NB4 (cell line): ENCODE results near the gene GALNT18.
A peak's percentile ranks its signal among the peaks of the same experiment; 100 is the strongest.

Experiments
- DNase-seq: peaks from one replicate; pipeline ENCODE4 v3.0.0; 2010; ENCODE audit warnings: low read depth
- H3K4me3 ChIP-seq: one replicate; pipeline ENCODE4 v1.5.1; 2011; ENCODE audit warnings: mild to moderate bottlenecking, low read depth, low read length, moderate library complexity
- MYC ChIP-seq: IDR thresholded peaks from 2 replicates; pipeline ENCODE4 v1.6.1; 2011; ENCODE audit warnings: low read depth, low read length
- POLR2A ChIP-seq: IDR thresholded peaks from 2 replicates; pipeline ENCODE4 v1.6.1; 2011; ENCODE audit warnings: mild to moderate bottlenecking; ENCODE audit not compliant: insufficient read length; ENCODE audit errors: extremely low read depth
- TF ChIP-seq, protein P1 (sequence below): IDR thresholded peaks from 2 replicates; pipeline ENCODE4 v1.6.1; 2011; ENCODE audit warnings: low read depth, low read length
- TF ChIP-seq, protein P2 (sequence below): IDR thresholded peaks from one replicate; pipeline ENCODE4 v1.5.1; 2012; ENCODE audit warnings: low read depth, low read length

Gene GALNT18

DNA sequence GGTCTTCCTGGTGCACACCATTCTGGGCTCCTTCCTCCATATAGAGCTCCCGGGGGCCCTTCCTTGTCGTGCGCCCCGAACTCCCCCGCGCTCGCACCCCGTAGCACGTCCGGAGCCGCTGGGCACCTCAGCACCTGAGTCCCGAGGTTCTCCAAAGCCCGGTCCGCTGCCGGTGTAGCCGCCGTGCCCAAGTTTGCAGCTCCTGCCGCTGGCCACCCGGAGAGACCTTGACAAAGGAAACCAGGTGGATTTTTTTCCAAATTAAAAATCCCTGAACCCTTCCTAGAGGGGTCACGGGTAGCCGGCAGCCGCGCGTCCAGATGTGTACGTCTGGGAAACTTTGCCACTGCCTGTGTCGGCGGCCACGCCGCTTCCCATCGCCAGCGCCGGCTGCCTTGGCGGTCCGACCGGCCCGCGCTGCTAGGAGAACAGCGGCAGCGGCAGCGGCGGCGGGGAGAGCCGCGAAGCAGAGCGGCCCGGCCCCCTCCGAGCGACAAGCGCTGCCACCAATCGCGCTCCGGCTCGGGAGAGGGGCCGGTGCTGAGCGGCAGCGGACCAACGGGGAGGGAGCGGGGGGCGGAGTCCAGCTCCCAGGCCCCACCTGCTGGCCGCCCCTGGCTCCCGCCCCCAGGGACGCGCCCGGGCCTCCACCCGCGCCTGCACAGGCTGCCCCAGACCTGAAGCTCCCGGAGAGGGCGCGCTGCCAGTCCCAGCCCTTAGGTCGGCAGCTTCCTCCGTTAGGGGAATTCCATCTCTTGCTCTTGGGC is at the start of gene GALNT18:
GALNT18 (minus strand) TSS at position 433 of the 767 bp plus-strand sequence.
- DNase-seq = peak; percentile 89
- TF ChIP-seq, protein P1, sequence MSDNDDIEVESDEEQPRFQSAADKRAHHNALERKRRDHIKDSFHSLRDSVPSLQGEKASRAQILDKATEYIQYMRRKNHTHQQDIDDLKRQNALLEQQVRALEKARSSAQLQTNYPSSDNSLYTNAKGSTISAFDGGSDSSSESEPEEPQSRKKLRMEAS = no peak
- no peak for TF ChIP-seq POLR2A
- TF ChIP-seq, protein P2, sequence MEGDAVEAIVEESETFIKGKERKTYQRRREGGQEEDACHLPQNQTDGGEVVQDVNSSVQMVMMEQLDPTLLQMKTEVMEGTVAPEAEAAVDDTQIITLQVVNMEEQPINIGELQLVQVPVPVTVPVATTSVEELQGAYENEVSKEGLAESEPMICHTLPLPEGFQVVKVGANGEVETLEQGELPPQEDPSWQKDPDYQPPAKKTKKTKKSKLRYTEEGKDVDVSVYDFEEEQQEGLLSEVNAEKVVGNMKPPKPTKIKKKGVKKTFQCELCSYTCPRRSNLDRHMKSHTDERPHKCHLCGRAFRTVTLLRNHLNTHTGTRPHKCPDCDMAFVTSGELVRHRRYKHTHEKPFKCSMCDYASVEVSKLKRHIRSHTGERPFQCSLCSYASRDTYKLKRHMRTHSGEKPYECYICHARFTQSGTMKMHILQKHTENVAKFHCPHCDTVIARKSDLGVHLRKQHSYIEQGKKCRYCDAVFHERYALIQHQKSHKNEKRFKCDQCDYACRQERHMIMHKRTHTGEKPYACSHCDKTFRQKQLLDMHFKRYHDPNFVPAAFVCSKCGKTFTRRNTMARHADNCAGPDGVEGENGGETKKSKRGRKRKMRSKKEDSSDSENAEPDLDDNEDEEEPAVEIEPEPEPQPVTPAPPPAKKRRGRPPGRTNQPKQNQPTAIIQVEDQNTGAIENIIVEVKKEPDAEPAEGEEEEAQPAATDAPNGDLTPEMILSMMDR = no peak
- TF ChIP-seq MYC = no peak
- H3K4me3 ChIP-seq = no peak within 1 kb of the TSS

DNA sequence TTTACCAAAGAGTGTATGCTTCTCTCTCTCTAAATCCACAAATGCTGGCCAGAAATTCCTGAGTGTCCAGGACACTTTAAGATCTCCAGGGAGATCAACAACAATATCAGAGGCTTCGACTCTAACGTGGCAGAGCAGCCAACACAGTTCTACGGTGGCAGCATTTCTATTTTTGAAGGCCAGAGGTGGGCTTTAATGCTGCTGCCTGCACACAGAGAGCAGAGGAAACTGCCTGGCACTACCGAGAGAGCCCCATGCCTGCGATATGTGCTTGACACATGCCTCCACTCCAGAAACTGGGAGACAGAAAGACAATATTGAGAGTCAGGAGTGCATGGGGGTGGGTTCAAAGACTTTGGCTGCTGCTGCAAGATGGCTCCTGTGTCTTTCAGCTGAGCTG is 48.8 kb upstream of the GALNT18 start:
- H3K4me3 ChIP-seq = no peak overlapping the region
- TF ChIP-seq MYC (no peak), POLR2A (no peak)
- TF ChIP-seq, protein P1 = no peak
- TF ChIP-seq, protein P2 = no peak
- DNase-seq = no peak

DNA sequence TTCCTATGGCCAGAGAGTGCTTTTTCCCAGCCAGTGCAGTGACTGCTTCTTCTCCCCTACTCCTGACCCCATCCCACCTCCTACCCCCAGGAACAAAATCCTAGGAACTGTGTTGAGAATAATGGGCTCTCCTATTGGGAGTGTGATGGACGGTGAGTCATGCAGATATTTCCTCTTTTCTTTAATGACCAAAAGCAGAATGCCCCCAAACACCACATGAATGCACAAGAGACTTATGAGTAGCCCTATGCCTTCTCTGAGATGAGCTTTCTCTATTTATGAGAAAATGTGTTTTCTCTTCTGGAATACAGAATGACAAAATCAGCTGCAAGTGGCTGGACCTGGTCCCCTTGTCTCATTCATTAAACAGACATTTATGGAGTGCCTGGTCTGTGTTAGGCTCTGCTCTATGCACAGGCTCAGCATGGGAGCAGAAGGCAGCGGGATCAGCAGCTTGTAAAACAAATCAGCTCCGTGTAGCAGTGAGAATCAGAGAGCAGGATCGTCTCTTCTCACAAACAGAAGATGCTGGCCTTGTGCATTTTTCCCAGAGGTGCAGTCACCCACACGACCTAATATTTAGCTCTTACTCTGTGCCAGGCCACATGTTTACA is 47.5 kb upstream of the GALNT18 start:
- TF ChIP-seq, protein P1 = no peak
- TF ChIP-seq, protein P2 = no peak
- TF ChIP-seq MYC = no peak
- no peak for TF ChIP-seq POLR2A
- DNase-seq = peak; percentile 1
- no peak overlapping the region for H3K4me3 ChIP-seq

DNA sequence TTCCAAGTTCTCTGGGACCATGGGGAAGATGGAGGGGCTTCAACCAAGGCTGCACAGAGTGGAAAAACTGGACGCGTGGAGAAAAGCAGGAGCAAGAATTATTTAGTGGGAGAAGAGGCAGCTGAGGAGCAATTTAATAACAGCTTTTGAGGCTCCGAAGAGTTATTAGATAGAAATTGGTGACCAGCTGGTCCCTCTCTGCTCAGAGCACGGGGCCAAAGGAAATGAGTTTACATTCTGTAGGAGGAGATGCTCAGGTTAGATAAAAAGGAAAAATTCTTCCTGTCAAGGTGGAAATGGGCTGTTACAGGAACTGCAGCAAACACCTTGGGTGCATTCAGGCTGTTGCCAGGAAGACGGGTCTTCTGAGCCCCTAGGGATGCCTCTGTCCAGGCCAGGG is 47.0 kb upstream of the GALNT18 start:
- TF ChIP-seq, protein P1 = no peak
- no peak for TF ChIP-seq POLR2A
- no peak for TF ChIP-seq MYC
- TF ChIP-seq, protein P2 = no peak
- DNase-seq = no peak
- H3K4me3 ChIP-seq = no peak overlapping the region

DNA sequence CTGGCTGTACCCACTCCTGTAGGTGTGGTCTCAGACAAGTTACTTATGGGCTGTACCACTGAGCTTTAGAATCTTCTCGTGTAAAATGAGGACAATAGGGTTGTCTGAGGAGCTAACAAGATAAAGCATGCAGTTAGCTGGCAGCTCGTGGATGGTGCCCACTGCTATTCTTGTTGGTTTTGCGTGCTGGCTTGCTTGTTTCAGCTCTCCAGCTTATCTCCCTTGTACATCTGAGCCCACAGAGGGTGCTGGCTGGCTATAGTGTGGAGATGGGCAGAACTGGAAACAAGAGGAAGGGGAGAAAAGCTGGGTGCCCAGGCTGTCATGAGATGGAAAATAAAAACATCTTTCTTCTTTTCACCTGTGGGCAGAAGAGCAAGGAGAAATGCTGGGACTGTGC is 46.5 kb upstream of the GALNT18 start:
- no peak for DNase-seq
- TF ChIP-seq POLR2A (no peak), MYC (no peak)
- TF ChIP-seq, protein P2 = no peak
- TF ChIP-seq, protein P1 = no peak
- H3K4me3 ChIP-seq = no peak overlapping the region
